ENCODE data around the gene PID1. TPM values are rescaled to one million over a fixed set of nuclear protein-coding genes. Genes with fewer than 3 reads are reported as not detected.

PID1 gene
- total RNA-seq, 2 donors from 2014 or later: 30.2 to 40.3 TPM

- H3K27me3 ChIP-seq: no peaks in the 10 kb centered on the region
- intact Hi-C loops (cut with DNase I): no loop called here
- H3K9ac ChIP-seq (ENCODE audit: low read depth in 2 of 2, low read length in 2 of 2): peak overlapping the region in 1 of 2 donors; percentile 39
- H3K9me3 ChIP-seq: no peaks in the 10 kb centered on the region
- no peaks in the 10 kb centered on the region for H3K36me3 ChIP-seq
- no peak overlapping the region for H3K4me3 ChIP-seq
- DNase-seq: no peak
- peaks cover 4% of the 10 kb centered on the region for H3K4me1 ChIP-seq
- no peak overlapping the region for H3K27ac ChIP-seq
- TF ChIP-seq, protein P1, sequence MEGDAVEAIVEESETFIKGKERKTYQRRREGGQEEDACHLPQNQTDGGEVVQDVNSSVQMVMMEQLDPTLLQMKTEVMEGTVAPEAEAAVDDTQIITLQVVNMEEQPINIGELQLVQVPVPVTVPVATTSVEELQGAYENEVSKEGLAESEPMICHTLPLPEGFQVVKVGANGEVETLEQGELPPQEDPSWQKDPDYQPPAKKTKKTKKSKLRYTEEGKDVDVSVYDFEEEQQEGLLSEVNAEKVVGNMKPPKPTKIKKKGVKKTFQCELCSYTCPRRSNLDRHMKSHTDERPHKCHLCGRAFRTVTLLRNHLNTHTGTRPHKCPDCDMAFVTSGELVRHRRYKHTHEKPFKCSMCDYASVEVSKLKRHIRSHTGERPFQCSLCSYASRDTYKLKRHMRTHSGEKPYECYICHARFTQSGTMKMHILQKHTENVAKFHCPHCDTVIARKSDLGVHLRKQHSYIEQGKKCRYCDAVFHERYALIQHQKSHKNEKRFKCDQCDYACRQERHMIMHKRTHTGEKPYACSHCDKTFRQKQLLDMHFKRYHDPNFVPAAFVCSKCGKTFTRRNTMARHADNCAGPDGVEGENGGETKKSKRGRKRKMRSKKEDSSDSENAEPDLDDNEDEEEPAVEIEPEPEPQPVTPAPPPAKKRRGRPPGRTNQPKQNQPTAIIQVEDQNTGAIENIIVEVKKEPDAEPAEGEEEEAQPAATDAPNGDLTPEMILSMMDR (IDR thresholded peaks at IDR 0.05): no peak
Measured at GRCh38 chr2:229164545-229165249, 106.4 kb downstream of the PID1 start.

GRCh38 chr2:229163893-229164292 is 107.2 kb downstream of the PID1 start:
- H3K4me3 ChIP-seq: no peak overlapping the region
- intact Hi-C loops (cut with DNase I): no loop called here
- no peak overlapping the region for H3K9ac ChIP-seq (ENCODE audit: low read depth in 2 of 2, low read length in 2 of 2)
- TF ChIP-seq, protein P1 (IDR thresholded peaks at IDR 0.05): no peak
- no peaks in the 10 kb centered on the region for H3K27me3 ChIP-seq
- H3K4me1 ChIP-seq: peaks cover 4% of the 10 kb centered on the region
- H3K27ac ChIP-seq: no peak overlapping the region
- no peak for DNase-seq
- no peaks in the 10 kb centered on the region for H3K9me3 ChIP-seq
- H3K36me3 ChIP-seq: no peaks in the 10 kb centered on the region

GRCh38 chr2:229162015-229162414 is 109.1 kb downstream of the PID1 start:
- intact Hi-C loops (cut with DNase I): no loop called here
- Histone ChIP-seq H3K27ac (peak overlapping the region; percentile 68), H3K9me3 (no peaks in the 10 kb centered on the region), H3K4me3 (no peak overlapping the region), H3K4me1 (peaks cover 4% of the 10 kb centered on the region), H3K27me3 (no peaks in the 10 kb centered on the region), H3K9ac (ENCODE audit: low read depth in 2 of 2, low read length in 2 of 2) (no peak overlapping the region), H3K36me3 (no peaks in the 10 kb centered on the region)
- TF ChIP-seq, protein P1 (IDR thresholded peaks at IDR 0.05): no peak
- no peak for DNase-seq

GRCh38 chr2:229160984-229161383 is 110.1 kb downstream of the PID1 start:
- Histone ChIP-seq H3K4me1 (peaks cover 4% of the 10 kb centered on the region), H3K4me3 (no peak overlapping the region), H3K9ac (ENCODE audit: low read depth in 2 of 2, low read length in 2 of 2) (peak overlapping the region in 1 of 2 donors; percentile 30), H3K9me3 (no peaks in the 10 kb centered on the region), H3K36me3 (no peaks in the 10 kb centered on the region), H3K27me3 (no peaks in the 10 kb centered on the region), H3K27ac (peak overlapping the region; percentile 68)
- TF ChIP-seq, protein P1 (IDR thresholded peaks at IDR 0.05): no peak
- intact Hi-C loops (cut with DNase I): no loop called here
- no peak for DNase-seq

DNA sequence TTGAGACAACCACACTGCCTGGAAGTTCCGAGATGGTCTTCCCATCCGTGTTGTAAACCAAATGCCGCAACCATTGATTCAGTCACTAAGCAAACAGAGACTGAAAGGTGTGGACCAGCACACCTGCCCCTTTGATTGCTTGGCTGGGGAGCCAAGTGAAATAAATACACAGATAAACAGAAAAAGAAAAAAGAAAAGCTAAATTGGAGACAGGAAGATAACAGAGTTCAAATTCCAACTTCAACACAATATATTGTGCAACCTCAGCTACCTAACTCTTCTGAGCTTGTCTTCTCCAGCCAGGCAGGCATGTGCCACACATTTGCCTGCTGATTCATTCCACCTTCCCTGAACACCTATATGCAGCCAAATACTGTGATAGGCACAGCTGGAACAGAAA is 110.9 kb downstream of the PID1 start:
- no peaks in the 10 kb centered on the region for H3K9me3 ChIP-seq
- peak; percentile 73 for DNase-seq
- intact Hi-C loops (cut with DNase I): no loop called here
- H3K27ac ChIP-seq: peak overlapping the region; percentile 68
- no peaks in the 10 kb centered on the region for H3K27me3 ChIP-seq
- H3K9ac ChIP-seq (ENCODE audit: low read depth in 2 of 2, low read length in 2 of 2): peak overlapping the region in 1 of 2 donors; percentile 30
- no peaks in the 10 kb centered on the region for H3K36me3 ChIP-seq
- TF ChIP-seq, protein P1 (IDR thresholded peaks at IDR 0.05): no peak
- no peak overlapping the region for H3K4me3 ChIP-seq
- peaks cover 4% of the 10 kb centered on the region for H3K4me1 ChIP-seq

All from colonic mucosa (tissue), 4 donors.